ENCODE results near the gene RFX6. TPM values are rescaled to one million over a fixed set of nuclear protein-coding genes. Genes with fewer than 3 reads are reported as not detected.

RFX6 gene
- total RNA-seq, 4 donors from 2014 or later, result not detected

DNA sequence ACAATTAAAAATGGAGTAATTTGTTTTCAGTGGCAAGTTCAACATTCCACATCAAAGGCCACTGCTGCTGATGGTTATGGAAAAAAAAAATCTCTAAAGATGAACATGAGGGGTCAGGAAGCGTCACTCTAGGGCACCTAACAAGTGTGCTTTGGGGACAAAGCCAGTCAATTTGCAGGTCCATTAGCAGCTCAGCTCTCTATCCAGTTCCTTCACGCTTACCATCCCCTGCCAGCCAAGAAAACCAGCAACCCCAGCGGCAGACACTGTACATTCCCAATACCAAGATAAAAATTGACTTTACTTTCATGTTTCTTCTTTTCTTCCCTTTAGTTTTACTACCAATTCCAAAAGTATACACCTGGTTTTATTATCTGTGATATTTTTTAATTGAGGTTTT is 10.1 kb downstream of the RFX6 start:
- TF ChIP-seq POLR2A (IDR thresholded peaks at IDR 0.05) (no peak), CTCF (IDR thresholded peaks at IDR 0.05) (no peak)
- no peak for DNase-seq (ENCODE audit: low spot score in 2 of 2)
- WGBS, 2 donors, result 56 to 58% methylated on average over 3 of the region's 3 CpGs
- no peak overlapping the region for H3K4me3 ChIP-seq (ENCODE audit: low read depth, poor library complexity, severe bottlenecking)
- intact Hi-C loops (cut with DNase I; ENCODE audit: low total_unique reads), result no loop called here

DNA sequence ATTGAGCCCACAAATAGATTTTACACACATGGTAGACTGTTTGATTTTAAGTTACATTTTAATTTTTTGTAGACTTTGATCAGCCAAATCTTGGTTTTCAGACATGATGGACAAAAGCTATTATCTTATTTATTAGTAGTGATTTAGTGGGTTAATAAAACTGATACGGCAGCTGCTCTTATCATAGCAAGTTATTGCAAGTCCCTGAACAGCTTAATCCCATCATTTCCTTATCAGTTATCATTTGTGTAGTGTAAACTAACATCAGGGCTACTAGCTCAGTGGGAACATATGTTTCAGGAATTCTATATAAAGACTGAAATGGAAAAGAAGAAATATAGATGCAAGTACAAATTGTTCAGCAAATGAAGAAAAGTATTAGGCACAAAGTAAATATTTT is 10.9 kb downstream of the RFX6 start:
- 35 to 37% methylated on average over 1 of the region's 1 CpG for WGBS, 2 donors
- H3K4me3 ChIP-seq (ENCODE audit: low read depth, poor library complexity, severe bottlenecking), result no peak overlapping the region
- TF ChIP-seq CTCF (IDR thresholded peaks at IDR 0.05) (no peak), POLR2A (IDR thresholded peaks at IDR 0.05) (no peak)
- no peak for DNase-seq (ENCODE audit: low spot score in 2 of 2)
- intact Hi-C loops (cut with DNase I; ENCODE audit: low total_unique reads), result no loop called here

DNA sequence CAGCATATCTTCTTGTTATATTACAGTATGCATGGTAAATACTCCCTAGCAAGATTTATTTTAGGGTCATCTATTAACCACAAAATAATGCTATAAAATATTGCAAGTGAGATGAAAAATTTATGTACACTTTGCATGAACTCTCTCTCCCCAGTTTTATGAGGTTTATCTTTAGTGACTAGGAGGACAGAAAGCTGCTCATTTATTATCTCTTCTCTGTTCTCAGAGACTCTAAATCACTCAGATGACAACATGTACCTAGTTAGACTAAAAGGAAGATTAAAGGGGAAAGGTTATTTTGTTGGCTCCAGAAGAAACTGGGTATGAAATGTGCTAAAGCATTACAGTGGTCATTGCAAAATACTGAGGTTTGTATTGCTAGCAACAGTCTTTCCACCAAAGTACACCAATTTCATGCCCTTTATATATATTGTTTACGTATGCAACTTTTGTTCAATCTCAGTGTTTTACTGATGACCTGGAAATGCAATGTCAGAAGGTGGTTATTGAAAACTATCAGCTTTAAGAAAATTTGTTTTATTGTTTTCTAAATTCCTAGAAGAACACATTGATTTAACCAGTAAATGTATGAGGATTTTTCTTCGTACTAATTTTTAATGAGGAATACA is 11.8 kb downstream of the RFX6 start:
- no peak for DNase-seq (ENCODE audit: low spot score in 2 of 2)
- TF ChIP-seq CTCF (IDR thresholded peaks at IDR 0.05) (no peak), POLR2A (IDR thresholded peaks at IDR 0.05) (no peak)
- intact Hi-C loops (cut with DNase I; ENCODE audit: low total_unique reads), result no loop called here
- H3K4me3 ChIP-seq (ENCODE audit: low read depth, poor library complexity, severe bottlenecking), result no peak overlapping the region
- 87 to 93% methylated on average over 2 of the region's 2 CpGs for WGBS, 2 donors

GRCh38 chr6:116894669-116895068 is 17.6 kb downstream of the RFX6 start:
- no peak overlapping the region for H3K4me3 ChIP-seq (ENCODE audit: low read depth, poor library complexity, severe bottlenecking)
- 70 to 71% methylated on average over 1 of the region's 1 CpG for whole genome bisulfite sequencing, 2 donors
- TF ChIP-seq CTCF (IDR thresholded peaks at IDR 0.05) (no peak), POLR2A (IDR thresholded peaks at IDR 0.05) (no peak)

GRCh38 chr6:116895935-116896334 is 18.9 kb downstream of the RFX6 start:
- TF ChIP-seq POLR2A (IDR thresholded peaks at IDR 0.05) (no peak), CTCF (IDR thresholded peaks at IDR 0.05) (no peak)
- no peak overlapping the region for H3K4me3 ChIP-seq (ENCODE audit: low read depth, poor library complexity, severe bottlenecking)
- WGBS, 2 donors, result 60 to 82% methylated on average over 2 of the region's 2 CpGs
- no peak for DNase-seq (ENCODE audit: low spot score in 2 of 2)
- intact Hi-C loops (cut with DNase I; ENCODE audit: low total_unique reads), result no loop called here

More at GRCh38 chr6:116894669-116895068, 17.6 kb downstream of the RFX6 start:
- DNase-seq (ENCODE audit: low spot score in 2 of 2), result no peak
- intact Hi-C loops (cut with DNase I; ENCODE audit: low total_unique reads), result no loop called here

DNA sequence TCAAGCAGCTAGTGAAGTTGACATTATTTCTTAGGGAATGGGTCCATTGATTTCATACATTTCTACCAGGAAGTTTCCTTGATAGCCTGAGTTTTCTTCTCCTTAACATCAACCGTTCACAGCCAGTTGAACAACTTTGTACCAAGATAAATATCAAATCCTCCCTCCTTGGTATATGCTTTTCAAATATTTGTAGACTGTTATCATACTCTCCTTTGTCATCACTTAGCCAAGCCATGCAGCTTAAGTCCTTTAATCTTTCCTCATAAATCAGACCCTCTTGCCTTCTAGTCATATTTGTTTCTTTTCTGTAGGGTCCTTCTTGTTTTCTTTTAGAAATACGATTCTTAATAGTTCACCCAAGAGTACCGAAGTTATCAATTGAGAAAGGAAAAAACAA is 25.6 kb downstream of the RFX6 start:
- WGBS, 2 donors, result 51 to 68% methylated on average over 3 of the region's 3 CpGs
- intact Hi-C loops (cut with DNase I; ENCODE audit: low total_unique reads), result no loop called here

More for the DNA sequence above, 25.6 kb downstream of the RFX6 start:
- no peak for DNase-seq (ENCODE audit: low spot score in 2 of 2)
- H3K4me3 ChIP-seq (ENCODE audit: low read depth, poor library complexity, severe bottlenecking), result no peak overlapping the region
- TF ChIP-seq CTCF (IDR thresholded peaks at IDR 0.05) (no peak), POLR2A (IDR thresholded peaks at IDR 0.05) (no peak)
